Measurements from ENCODE around the gene NPHP1.

Gene NPHP1

GRCh38 chr2:110124939-110125691, 79.7 kb downstream of the NPHP1 start:
- Histone ChIP-seq H4K5ac (ENCODE audit: low read length) (no peak overlapping the region), H3K4me1 (ENCODE audit: control insufficient read depth, low read depth, low read length) (no peaks in the 10 kb centered on the region), H3K56ac (ENCODE audit: low read length) (no peak overlapping the region), H3K4me2 (ENCODE audit: low read length) (no peak overlapping the region), H3K27ac (ENCODE audit: low read depth, low read length) (no peak overlapping the region), H2BK5ac (ENCODE audit: low read length) (no peak overlapping the region), H3K4me3 (ENCODE audit: low read length) (no peak overlapping the region), H3K9ac (ENCODE audit: low read length) (no peak overlapping the region), H3K79me1 (ENCODE audit: low read length) (no peaks in the 10 kb centered on the region), H2AK5ac (ENCODE audit: low read length) (no peak overlapping the region), H3K18ac (ENCODE audit: low read length) (no peak overlapping the region), H3K36me3 (ENCODE audit: control insufficient read depth, insufficient read depth, low read length) (no peaks in the 10 kb centered on the region), H3K79me2 (ENCODE audit: control insufficient read depth, insufficient read depth, low read length) (no peaks in the 10 kb centered on the region), H2BK15ac (replicated peaks; ENCODE audit: low read depth) (no peak overlapping the region), H4K8ac (ENCODE audit: low read depth, low read length) (no peak overlapping the region), H2BK120ac (ENCODE audit: low read depth, low read length) (no peak overlapping the region), H3K23ac (ENCODE audit: low read length) (no peak overlapping the region), H3K4ac (ENCODE audit: low read depth, low read length) (no peak overlapping the region), H3K27me3 (ENCODE audit: insufficient read depth, low read length, poor library complexity) (no peaks in the 10 kb centered on the region)
- no CpG with 5 or more reads among the region's 6 CpGs for WGBS (ENCODE audit: extremely low coverage, insufficient coverage, low lambda C conversion rate)
- no peak for DNase-seq

GRCh38 chr2:110124038-110124825, 80.6 kb downstream of the NPHP1 start:
- H3K27ac ChIP-seq (ENCODE audit: low read depth, low read length) = no peak overlapping the region

GRCh38 chr2:110121592-110121991, 83.2 kb downstream of the NPHP1 start:
- Histone ChIP-seq H2AK5ac (ENCODE audit: low read length) (no peak overlapping the region), H3K79me2 (ENCODE audit: control insufficient read depth, insufficient read depth, low read length) (no peaks in the 10 kb centered on the region), H2BK15ac (replicated peaks; ENCODE audit: low read depth) (no peak overlapping the region), H3K23ac (ENCODE audit: low read length) (no peak overlapping the region), H3K4me2 (ENCODE audit: low read length) (no peak overlapping the region), H3K79me1 (ENCODE audit: low read length) (no peaks in the 10 kb centered on the region), H3K4me1 (ENCODE audit: control insufficient read depth, low read depth, low read length) (no peaks in the 10 kb centered on the region), H4K5ac (ENCODE audit: low read length) (no peak overlapping the region), H2BK5ac (ENCODE audit: low read length) (no peak overlapping the region), H3K4ac (ENCODE audit: low read depth, low read length) (no peak overlapping the region), H3K18ac (ENCODE audit: low read length) (no peak overlapping the region), H4K8ac (ENCODE audit: low read depth, low read length) (no peak overlapping the region), H3K27me3 (ENCODE audit: insufficient read depth, low read length, poor library complexity) (no peaks in the 10 kb centered on the region), H3K56ac (ENCODE audit: low read length) (no peak overlapping the region), H3K36me3 (ENCODE audit: control insufficient read depth, insufficient read depth, low read length) (no peaks in the 10 kb centered on the region), H3K9ac (ENCODE audit: low read length) (no peak overlapping the region), H3K27ac (ENCODE audit: low read depth, low read length) (no peak overlapping the region), H3K4me3 (ENCODE audit: low read length) (no peak overlapping the region), H2BK120ac (ENCODE audit: low read depth, low read length) (no peak overlapping the region)
- no CpG with 5 or more reads among the region's 3 CpGs for WGBS (ENCODE audit: extremely low coverage, insufficient coverage, low lambda C conversion rate)
- DNase-seq = no peak

More at GRCh38 chr2:110124038-110124825, 80.6 kb downstream of the NPHP1 start:
- Histone ChIP-seq H4K5ac (ENCODE audit: low read length) (no peak overlapping the region), H3K9ac (ENCODE audit: low read length) (no peak overlapping the region), H3K4me2 (ENCODE audit: low read length) (no peak overlapping the region), H3K4me3 (ENCODE audit: low read length) (no peak overlapping the region), H3K23ac (ENCODE audit: low read length) (no peak overlapping the region), H2BK15ac (replicated peaks; ENCODE audit: low read depth) (no peak overlapping the region), H3K27me3 (ENCODE audit: insufficient read depth, low read length, poor library complexity) (no peaks in the 10 kb centered on the region), H2BK5ac (ENCODE audit: low read length) (no peak overlapping the region), H3K36me3 (ENCODE audit: control insufficient read depth, insufficient read depth, low read length) (no peaks in the 10 kb centered on the region), H3K4ac (ENCODE audit: low read depth, low read length) (no peak overlapping the region), H3K79me1 (ENCODE audit: low read length) (no peaks in the 10 kb centered on the region), H3K56ac (ENCODE audit: low read length) (no peak overlapping the region), H3K79me2 (ENCODE audit: control insufficient read depth, insufficient read depth, low read length) (no peaks in the 10 kb centered on the region), H4K8ac (ENCODE audit: low read depth, low read length) (no peak overlapping the region), H2AK5ac (ENCODE audit: low read length) (no peak overlapping the region), H3K18ac (ENCODE audit: low read length) (no peak overlapping the region), H3K4me1 (ENCODE audit: control insufficient read depth, low read depth, low read length) (no peaks in the 10 kb centered on the region), H2BK120ac (ENCODE audit: low read depth, low read length) (no peak overlapping the region)
- no CpG with 5 or more reads among the region's 4 CpGs for WGBS (ENCODE audit: extremely low coverage, insufficient coverage, low lambda C conversion rate)
- DNase-seq = no peak

- no peak overlapping the region for H2AK5ac ChIP-seq (ENCODE audit: low read length)
- H4K8ac ChIP-seq (ENCODE audit: low read depth, low read length) = no peak overlapping the region
- H3K36me3 ChIP-seq (ENCODE audit: control insufficient read depth, insufficient read depth, low read length) = no peaks in the 10 kb centered on the region
- no peak overlapping the region for H3K18ac ChIP-seq (ENCODE audit: low read length)
- H3K79me2 ChIP-seq (ENCODE audit: control insufficient read depth, insufficient read depth, low read length) = no peaks in the 10 kb centered on the region
- H2BK15ac ChIP-seq (replicated peaks; ENCODE audit: low read depth) = no peak overlapping the region
- no peaks in the 10 kb centered on the region for H3K27me3 ChIP-seq (ENCODE audit: insufficient read depth, low read length, poor library complexity)
- H3K4ac ChIP-seq (ENCODE audit: low read depth, low read length) = no peak overlapping the region
- H3K23ac ChIP-seq (ENCODE audit: low read length) = no peak overlapping the region
- H3K79me1 ChIP-seq (ENCODE audit: low read length) = no peaks in the 10 kb centered on the region
- no peak overlapping the region for H3K9ac ChIP-seq (ENCODE audit: low read length)
- no peak overlapping the region for H3K56ac ChIP-seq (ENCODE audit: low read length)
- no peak overlapping the region for H2BK120ac ChIP-seq (ENCODE audit: low read depth, low read length)
- H3K4me2 ChIP-seq (ENCODE audit: low read length) = no peak overlapping the region
- H2BK5ac ChIP-seq (ENCODE audit: low read length) = no peak overlapping the region
- no peak for DNase-seq
- no peak overlapping the region for H3K4me3 ChIP-seq (ENCODE audit: low read length)
- H3K27ac ChIP-seq (ENCODE audit: low read depth, low read length) = no peak overlapping the region
- no CpG with 5 or more reads among the region's 2 CpGs for WGBS (ENCODE audit: extremely low coverage, insufficient coverage, low lambda C conversion rate)
- H3K4me1 ChIP-seq (ENCODE audit: control insufficient read depth, low read depth, low read length) = peaks cover 2% of the 10 kb centered on the region
- no peak overlapping the region for H4K5ac ChIP-seq (ENCODE audit: low read length)
These were observed 83.8 kb downstream of the NPHP1 start for GRCh38 chr2:110121052-110121334.

GRCh38 chr2:110120171-110121051, 84.4 kb downstream of the NPHP1 start:
- H2BK5ac ChIP-seq (ENCODE audit: low read length) = no peak overlapping the region
- no peak overlapping the region for H2BK15ac ChIP-seq (replicated peaks; ENCODE audit: low read depth)
- no peak overlapping the region for H3K23ac ChIP-seq (ENCODE audit: low read length)
- peaks cover 4% of the 10 kb centered on the region for H3K4me1 ChIP-seq (ENCODE audit: control insufficient read depth, low read depth, low read length)
- H3K79me2 ChIP-seq (ENCODE audit: control insufficient read depth, insufficient read depth, low read length) = no peaks in the 10 kb centered on the region
- no peaks in the 10 kb centered on the region for H3K79me1 ChIP-seq (ENCODE audit: low read length)
- no peak overlapping the region for H3K4me3 ChIP-seq (ENCODE audit: low read length)
- H4K8ac ChIP-seq (ENCODE audit: low read depth, low read length) = no peak overlapping the region
- DNase-seq = no peak
- H2BK120ac ChIP-seq (ENCODE audit: low read depth, low read length) = no peak overlapping the region
- no peak overlapping the region for H3K18ac ChIP-seq (ENCODE audit: low read length)
- H3K56ac ChIP-seq (ENCODE audit: low read length) = no peak overlapping the region
- H3K4ac ChIP-seq (ENCODE audit: low read depth, low read length) = no peak overlapping the region
- H3K36me3 ChIP-seq (ENCODE audit: control insufficient read depth, insufficient read depth, low read length) = no peaks in the 10 kb centered on the region
- no CpG with 5 or more reads among the region's 11 CpGs for WGBS (ENCODE audit: extremely low coverage, insufficient coverage, low lambda C conversion rate)
- H3K27me3 ChIP-seq (ENCODE audit: insufficient read depth, low read length, poor library complexity) = peaks cover under 1% of the 10 kb centered on the region
- no peak overlapping the region for H3K9ac ChIP-seq (ENCODE audit: low read length)
- H3K4me2 ChIP-seq (ENCODE audit: low read length) = no peak overlapping the region
- no peak overlapping the region for H4K5ac ChIP-seq (ENCODE audit: low read length)
- no peak overlapping the region for H3K27ac ChIP-seq (ENCODE audit: low read depth, low read length)
- no peak overlapping the region for H2AK5ac ChIP-seq (ENCODE audit: low read length)
